Right lobe of liver (tissue), 4 donors: ENCODE measurements around the gene CAMK4.

ENCODE experiments used
- CTCF ChIP-seq, 4 donors: fragments of 200-600 bp in 3 of 4; fragments of 450-650 bp in 1 of 4; IDR thresholded peaks; one replicate each; pipeline versions ENCODE4 v1.5.1 to v1.8.0; 2016 to 2022; ENCODE audit warnings: antibody characterized with exemption in 4 of 4, mild to moderate bottlenecking in 2 of 4
- POLR2A ChIP-seq: fragments of 450-650 bp; IDR thresholded peaks from one replicate; pipeline ENCODE4 v1.6.1; 2017; ENCODE audit warnings: antibody characterized with exemption, mild to moderate bottlenecking
- donor health status: DM: no; HTN: no; CAD: no.
- donor health status: DM: no; HTN: no; CAD: no.
- donor health status: DM: no; HTN: yes; CAD: no.

- TF ChIP-seq CTCF (IDR thresholded peaks at IDR 0.05) (no peak), POLR2A (no peak)
Measured at GRCh38 chr5:111295649-111296048, 71.5 kb downstream of the CAMK4 start.
